GM23248 (cell line): Measurements from ENCODE around the gene TRERF1.

ENCODE experiments used
- EZH2 ChIP-seq: fragments of 200-600 bp; sonication (generic); IDR thresholded peaks from 2 replicates; pipeline ENCODE4 v1.6.1; 2018; ENCODE audit warnings: antibody characterized with exemption, mild to moderate bottlenecking; ENCODE audit not compliant: insufficient read depth, poor library complexity, severe bottlenecking
- EZH2phosphoT487 ChIP-seq: fragments of 200-600 bp; sonication (generic); IDR thresholded peaks from 2 replicates; pipeline ENCODE4 v1.6.1; 2018; ENCODE audit warnings: antibody characterized with exemption, moderate library complexity, mild to moderate bottlenecking, low read depth; ENCODE audit not compliant: insufficient read depth

DNA sequence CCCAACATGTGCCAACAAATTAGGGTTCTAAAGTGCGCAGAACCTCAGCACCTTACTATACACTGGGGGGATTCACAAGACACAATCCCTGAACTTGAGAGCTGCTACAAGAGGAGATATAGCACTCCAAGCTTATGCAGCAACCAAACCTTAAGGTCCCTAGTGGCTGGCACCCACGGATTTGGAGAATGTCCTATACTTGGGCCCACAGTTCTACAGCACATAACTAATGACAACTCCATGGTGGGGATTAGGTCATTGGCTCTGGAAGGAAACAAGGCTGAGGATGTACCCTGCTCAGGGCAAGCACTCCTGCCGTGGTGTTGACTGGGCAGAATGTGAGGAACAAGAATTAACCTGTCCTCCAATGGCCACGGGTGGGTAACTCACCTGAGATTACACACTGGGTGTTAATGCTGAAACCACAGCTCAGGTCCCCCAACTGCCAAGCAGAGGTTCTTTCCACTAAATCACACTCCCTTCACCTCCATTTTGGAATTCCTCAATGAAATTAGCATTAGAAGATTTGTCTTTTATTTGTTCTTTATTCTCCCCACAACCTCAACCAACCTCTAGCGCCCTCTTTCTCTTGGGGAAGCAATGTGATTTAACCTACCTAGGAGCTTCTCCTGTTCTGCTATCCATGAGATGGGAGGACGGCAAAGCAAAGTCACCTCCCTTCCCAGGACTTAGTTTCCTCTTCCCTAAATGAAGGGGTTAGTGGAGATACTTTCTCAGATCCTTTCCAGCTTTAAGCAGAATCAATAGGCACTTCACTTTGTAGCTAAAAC, 32.0 kb downstream of the TRERF1 start:
- TF ChIP-seq EZH2 (no peak), EZH2phosphoT487 (no peak)
